K562 (cell line): ENCODE data around the gene DPYSL4. TPM values are rescaled to one million over a fixed set of nuclear protein-coding genes. Genes with fewer than 3 reads are reported as not detected.

ENCODE experiments used
- ATAC-seq: fragments of 200-7000 bp; cut with Tn5 transposase; 3 replicates; pipeline ENCODE4 v1.9.1; 2020; ENCODE audit warnings: moderate library complexity
- BruUV-seq: library from RNA; stranded (reverse); fragments of 400-500 nt; replicated peaks from 2 replicates; lab custom pipeline; 2021; lab: Mats Ljungman, UMichigan
- CTCF ChIA-PET: fragments of 300-600 bp; formaldehyde crosslinking; extraction: SDS; loops from one replicate; lab custom pipeline; 2021; ENCODE audit warnings: low intra/inter-chr PET ratio; lab: Yijun Ruan, JAX
- POLR2A ChIA-PET: fragments of 300-600, 350-650 bp; sonication (Branson Sonifier 250); formaldehyde crosslinking; extraction: SDS; loops from one replicate; lab custom pipeline; 2021; ENCODE audit warnings: antibody characterized with exemption, inconsistent platforms; lab: Yijun Ruan, JAX
- DNase-seq, 4 experiments: peaks; one replicate each; pipeline versions ENCODE4 v3.0.0 to v3.0.0-alpha.2; 2011 to 2018; ENCODE audit warnings: low spot score in 3 of 4, mixed read lengths in 3 of 4; ENCODE audit errors: extremely low read depth in 1 of 4
- FAIRE-seq: peaks from 2 replicates; lab custom pipeline; 2011; peaks lifted over from hg19 to GRCh38; lab: Jason Lieb, UNC
- H2AFZ ChIP-seq: 2 replicates; pipeline ENCODE4 v1.6.0; 2011; ENCODE audit warnings: low read depth, low read length, control low read depth, inconsistent platforms
- H3K27ac ChIP-seq: fragments of 200-600 bp; 3 replicates; pipeline ENCODE4 v1.8.0; 2011; ENCODE audit warnings: low read depth, mild to moderate bottlenecking, control low read depth, inconsistent platforms, low read length, moderate library complexity, mixed read lengths; ENCODE audit errors: extremely low read depth
- H3K27me3 ChIP-seq, 2 experiments: fragments of 300-600 bp in 1 of 2; 2 replicates in 1 of 2; 3 replicates in 1 of 2; pipeline versions ENCODE4 v1.6.0 to v1.8.0; 2011; ENCODE audit warnings: inconsistent platforms in 2 of 2, low read length in 2 of 2, mild to moderate bottlenecking in 1 of 2, mixed read lengths in 1 of 2, moderate library complexity in 1 of 2; ENCODE audit not compliant: control insufficient read depth in 2 of 2, insufficient read depth in 2 of 2
- H3K36me3 ChIP-seq: fragments of 300-600 bp; 3 replicates; pipeline ENCODE4 v1.8.0; 2011; ENCODE audit warnings: mild to moderate bottlenecking, low read length, inconsistent platforms; ENCODE audit not compliant: control insufficient read depth, insufficient read depth
- H3K4me1 ChIP-seq, 2 experiments: fragments of 200-600 bp in 1 of 2; replicated peaks in 1 of 2; 2 replicates in 1 of 2; 3 replicates in 1 of 2; pipeline versions ENCODE4 v1.5.1 to v1.8.0; 2011; ENCODE audit warnings: inconsistent platforms in 2 of 2, low read length in 2 of 2, mild to moderate bottlenecking in 1 of 2, mixed read lengths in 1 of 2, moderate library complexity in 1 of 2; ENCODE audit not compliant: control insufficient read depth in 2 of 2, insufficient read depth in 2 of 2
- H3K4me2 ChIP-seq: 2 replicates; pipeline ENCODE4 v1.6.1; 2011; ENCODE audit warnings: low read length, control low read depth, inconsistent platforms, mixed read lengths; ENCODE audit not compliant: insufficient read depth
- H3K4me3 ChIP-seq: fragments of 200-600 bp; sonication (generic), shearing (Covaris generic); 2 replicates; pipeline ENCODE4 v1.5.1; 2016; ENCODE audit warnings: control low read depth, inconsistent platforms
- H3K79me2 ChIP-seq: fragments of 200-600 bp; 3 replicates; pipeline ENCODE4 v1.8.0; 2011; ENCODE audit warnings: low read length, inconsistent platforms; ENCODE audit not compliant: control insufficient read depth, insufficient read depth
- H3K9ac ChIP-seq, 2 experiments: 2 replicates each; pipeline versions ENCODE4 v1.6.0 to v1.6.1; 2011; ENCODE audit warnings: low read depth in 2 of 2, low read length in 2 of 2, control low read depth in 1 of 2, inconsistent platforms in 1 of 2, mild to moderate bottlenecking in 1 of 2, mixed read lengths in 1 of 2; ENCODE audit not compliant: insufficient read depth in 1 of 2
- H3K9me1 ChIP-seq: one replicate; pipeline ENCODE4 v1.6.0; 2011; ENCODE audit warnings: inconsistent platforms, mild to moderate bottlenecking, low read length, moderate library complexity; ENCODE audit not compliant: control insufficient read depth, insufficient read depth
- H3K9me3 ChIP-seq: replicated peaks from 2 replicates; pipeline ENCODE4 v1.5.1; 2011; ENCODE audit warnings: low read depth, low read length, inconsistent platforms; ENCODE audit not compliant: control insufficient read depth, insufficient read depth
- H4K20me1 ChIP-seq: replicated peaks from 2 replicates; pipeline ENCODE4 v1.6.1; 2011; ENCODE audit warnings: low read length, inconsistent platforms, mixed read lengths; ENCODE audit not compliant: control insufficient read depth, insufficient read depth
- CXXC5 ChIP-seq: fragments of 250-450 bp; sonication (Bioruptor Pico); IDR thresholded peaks from 2 replicates; pipeline ENCODE4 v1.8.0; 2022; ENCODE audit warnings: inconsistent platforms, mild to moderate bottlenecking, moderate library complexity
- FOXA3 ChIP-seq, 2 experiments: fragments of 450-650 bp in 1 of 2; sonication (generic) in 1 of 2; formaldehyde crosslinking; IDR thresholded peaks in 1 of 2; conservative IDR thresholded peaks in 1 of 2; 2 replicates each; pipeline versions ENCODE4 v1.4.0 to v1.8.0; 2020 to 2022; ENCODE audit warnings: mild to moderate bottlenecking in 2 of 2, missing genetic modification reagents in 1 of 2
- HIVEP1 ChIP-seq: fragments of 250-450 bp; sonication (Bioruptor Pico); IDR thresholded peaks from 2 replicates; pipeline ENCODE4 v1.4.0; 2020; ENCODE audit warnings: mild to moderate bottlenecking
- MEF2D ChIP-seq: conservative IDR thresholded peaks from 2 replicates; pipeline ENCODE4 v1.6.1; 2016; ENCODE audit warnings: low read depth, missing genetic modification characterization, missing compliant biosample characterization
- NCOA4 ChIP-seq: fragments of 450-650 bp; IDR thresholded peaks from 2 replicates; pipeline ENCODE4 v1.6.1; 2018; ENCODE audit warnings: mild to moderate bottlenecking; ENCODE audit not compliant: partially characterized antibody
- SAFB2 ChIP-seq: fragments of 200-400 bp; formaldehyde crosslinking; IDR thresholded peaks from 2 replicates; pipeline ENCODE4 v1.6.1; 2018; ENCODE audit warnings: borderline replicate concordance, low read length, low read depth, moderate library complexity; ENCODE audit not compliant: severe bottlenecking
- SRSF1 ChIP-seq: fragments of 200-400 bp; formaldehyde crosslinking; IDR thresholded peaks from 2 replicates; pipeline ENCODE4 v1.6.1; 2017; ENCODE audit warnings: mild to moderate bottlenecking, low read depth, low read length, moderate library complexity
- SRSF3 ChIP-seq: fragments of 200-400 bp; formaldehyde crosslinking; IDR thresholded peaks from 2 replicates; pipeline ENCODE4 v1.6.1; 2016; ENCODE audit warnings: mild to moderate bottlenecking, low read length, moderate library complexity; ENCODE audit not compliant: insufficient read depth
- TCF7L2 ChIP-seq: fragments of 150-350 bp; IDR thresholded peaks from 2 replicates; pipeline ENCODE4 v1.6.1; 2016; ENCODE audit warnings: low read depth, mild to moderate bottlenecking, low read length, moderate library complexity
- ZKSCAN3 ChIP-seq: fragments of 250-450 bp; sonication (Bioruptor Pico); IDR thresholded peaks from 2 replicates; pipeline ENCODE4 v1.4.0; 2020
- ZNF124 ChIP-seq: sonication (generic); formaldehyde crosslinking; IDR thresholded peaks from 2 replicates; pipeline ENCODE4 v1.8.1; 2022; ENCODE audit warnings: missing genetic modification reagents
- ZNF644 ChIP-seq: fragments of 200-800 bp; sonication (Bioruptor generic); IDR thresholded peaks from 2 replicates; pipeline ENCODE4 v1.6.1; 2016; ENCODE audit warnings: low read depth, missing genetic modification characterization, missing compliant biosample characterization
- WGBS: fragments of 100-300 bp; shearing (Covaris generic); methylation state at CpG from one replicate; pipeline ENCODE4 v1.1.6; 2016; ENCODE audit warnings: low coverage, mixed read lengths; ENCODE audit not compliant: insufficient coverage; ENCODE audit errors: missing lambda C conversion rate; 5-methylcytosine and 5-hydroxymethylcytosine counted together
- in situ Hi-C: fragments of 300-500 bp; cut with MboI; formaldehyde crosslinking; loops from 4 replicates; pipeline ENCODE4 v1.15.0; 2018; ENCODE audit warnings: inconsistent platforms, mixed read lengths
- intact Hi-C: fragments of 100-400 bp; cut with micrococcal nuclease; formaldehyde crosslinking; loops from 2 replicates; pipeline ENCODE4 v1.14.2; 2022
- polyA plus RNA-seq, 8 experiments: library from polyadenylated mRNA; depleted of rRNA in 4 of 8; stranded (reverse) in 5 of 8; unstranded in 3 of 8; fragments of >200 nt; fragmentation: Nextera tagmentation in 2 of 8; fragmentation: Illumina TruSeq in 1 of 8; extraction: Ambion mirVana in 2 of 8; extraction: Trizol in 1 of 8; gene quantifications; 2 replicates each; pipeline versions ENCODE4 v1.2.1 to v1.2.3, GENCODE V29; 2011 to 2014; ENCODE audit warnings: inconsistent platforms in 1 of 8, missing spikeins in 1 of 8
- total RNA-seq, 7 experiments: library from RNA; depleted of rRNA in 6 of 7; stranded (reverse); fragments of >200 nt in 6 of 7; fragmentation: Illumina TruSeq in 2 of 7; extraction: Trizol in 2 of 7; gene quantifications; 2 replicates each; pipeline versions ENCODE4 v1.2.1 to v1.2.3, GENCODE V29; 2011 to 2021; ENCODE audit warnings: low replicate concordance in 1 of 7
- TF ChIP-seq, protein P1 (sequence below): fragments of 450-650 bp; IDR thresholded peaks from 2 replicates; pipeline ENCODE4 v1.6.1; 2016; ENCODE audit warnings: low read depth
- TF ChIP-seq, protein P2 (sequence below): sonication (generic); formaldehyde crosslinking; IDR thresholded peaks from 2 replicates; pipeline ENCODE4 v1.8.0; 2022; ENCODE audit warnings: missing genetic modification reagents, mild to moderate bottlenecking, moderate library complexity, borderline replicate concordance

The DPYSL4 gene
- total and polyA plus RNA-seq, 9 of the 15 experiments (the other 6 are each of a cell fraction or from before 2014, with no cell fraction given): 0.03 TPM; not detected in 8

GRCh38 chr10:132204078-132204780, 17.5 kb downstream of the DPYSL4 start:
- H3K9ac ChIP-seq: no peak overlapping the region
- H3K4me1 ChIP-seq: peaks cover 0 to 8% of the 10 kb centered on the region in 2 experiments; a peak in 1 of 5 replicates
- H2AFZ ChIP-seq: no peak overlapping the region
- intact Hi-C loops (no loop called here), in situ Hi-C loops (no loop called here)
- TF ChIP-seq CXXC5 (no peak), ZKSCAN3 (CRISPR knock-in tag) (no peak), ZNF644 (tag) (no peak), MEF2D (tag) (no peak), FOXA3 (CRISPR knock-in tag; conservative IDR thresholded peaks at IDR 0.05 in 1 of 2, IDR thresholded peaks at IDR 0.05 in 1 of 2) (no peak), SAFB2 (no peak), TCF7L2 (no peak), SRSF1 (no peak), ZNF124 (no peak), NCOA4 (no peak), HIVEP1 (CRISPR knock-in tag) (no peak), SRSF3 (no peak)
- TF ChIP-seq, protein P1, sequence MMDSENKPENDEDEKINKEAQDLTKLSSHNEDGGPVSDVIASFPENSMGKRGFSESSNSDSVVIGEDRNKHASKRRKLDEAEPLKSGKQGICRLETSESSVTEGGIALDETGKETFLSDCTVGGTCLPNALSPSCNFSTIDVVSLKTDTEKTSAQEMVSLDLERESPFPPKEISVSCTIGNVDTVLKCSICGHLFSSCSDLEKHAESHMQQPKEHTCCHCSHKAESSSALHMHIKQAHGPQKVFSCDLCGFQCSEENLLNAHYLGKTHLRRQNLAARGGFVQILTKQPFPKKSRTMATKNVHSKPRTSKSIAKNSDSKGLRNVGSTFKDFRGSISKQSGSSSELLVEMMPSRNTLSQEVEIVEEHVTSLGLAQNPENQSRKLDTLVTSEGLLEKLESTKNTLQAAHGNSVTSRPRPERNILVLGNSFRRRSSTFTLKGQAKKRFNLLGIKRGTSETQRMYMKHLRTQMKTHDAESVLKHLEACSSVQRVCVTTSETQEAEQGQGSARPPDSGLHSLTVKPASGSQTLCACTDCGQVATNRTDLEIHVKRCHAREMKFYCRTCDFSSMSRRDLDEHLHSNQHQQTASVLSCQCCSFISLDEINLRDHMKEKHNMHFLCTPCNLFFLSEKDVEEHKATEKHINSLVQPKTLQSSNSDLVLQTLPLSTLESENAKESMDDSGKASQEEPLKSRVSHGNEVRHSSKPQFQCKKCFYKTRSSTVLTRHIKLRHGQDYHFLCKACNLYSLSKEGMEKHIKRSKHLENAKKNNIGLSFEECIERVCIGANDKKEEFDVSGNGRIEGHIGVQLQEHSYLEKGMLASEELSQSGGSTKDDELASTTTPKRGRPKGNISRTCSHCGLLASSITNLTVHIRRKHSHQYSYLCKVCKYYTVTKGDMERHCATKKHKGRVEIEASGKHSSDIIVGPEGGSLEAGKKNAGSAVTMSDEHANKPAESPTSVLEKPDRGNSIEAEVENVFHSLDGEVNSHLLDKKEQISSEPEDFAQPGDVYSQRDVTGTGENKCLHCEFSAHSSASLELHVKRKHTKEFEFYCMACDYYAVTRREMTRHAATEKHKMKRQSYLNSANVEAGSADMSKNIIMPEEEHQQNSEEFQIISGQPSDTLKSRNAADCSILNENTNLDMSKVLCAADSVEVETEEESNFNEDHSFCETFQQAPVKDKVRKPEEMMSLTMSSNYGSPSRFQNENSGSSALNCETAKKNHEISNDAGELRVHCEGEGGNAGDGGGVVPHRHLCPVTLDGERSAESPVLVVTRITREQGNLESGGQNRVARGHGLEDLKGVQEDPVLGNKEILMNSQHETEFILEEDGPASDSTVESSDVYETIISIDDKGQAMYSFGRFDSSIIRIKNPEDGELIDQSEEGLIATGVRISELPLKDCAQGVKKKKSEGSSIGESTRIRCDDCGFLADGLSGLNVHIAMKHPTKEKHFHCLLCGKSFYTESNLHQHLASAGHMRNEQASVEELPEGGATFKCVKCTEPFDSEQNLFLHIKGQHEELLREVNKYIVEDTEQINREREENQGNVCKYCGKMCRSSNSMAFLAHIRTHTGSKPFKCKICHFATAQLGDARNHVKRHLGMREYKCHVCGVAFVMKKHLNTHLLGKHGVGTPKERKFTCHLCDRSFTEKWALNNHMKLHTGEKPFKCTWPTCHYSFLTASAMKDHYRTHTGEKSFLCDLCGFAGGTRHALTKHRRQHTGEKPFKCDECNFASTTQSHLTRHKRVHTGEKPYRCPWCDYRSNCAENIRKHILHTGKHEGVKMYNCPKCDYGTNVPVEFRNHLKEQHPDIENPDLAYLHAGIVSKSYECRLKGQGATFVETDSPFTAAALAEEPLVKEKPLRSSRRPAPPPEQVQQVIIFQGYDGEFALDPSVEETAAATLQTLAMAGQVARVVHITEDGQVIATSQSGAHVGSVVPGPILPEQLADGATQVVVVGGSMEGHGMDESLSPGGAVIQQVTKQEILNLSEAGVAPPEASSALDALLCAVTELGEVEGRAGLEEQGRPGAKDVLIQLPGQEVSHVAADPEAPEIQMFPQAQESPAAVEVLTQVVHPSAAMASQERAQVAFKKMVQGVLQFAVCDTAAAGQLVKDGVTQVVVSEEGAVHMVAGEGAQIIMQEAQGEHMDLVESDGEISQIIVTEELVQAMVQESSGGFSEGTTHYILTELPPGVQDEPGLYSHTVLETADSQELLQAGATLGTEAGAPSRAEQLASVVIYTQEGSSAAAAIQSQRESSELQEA: no peak
- TF ChIP-seq, protein P2, sequence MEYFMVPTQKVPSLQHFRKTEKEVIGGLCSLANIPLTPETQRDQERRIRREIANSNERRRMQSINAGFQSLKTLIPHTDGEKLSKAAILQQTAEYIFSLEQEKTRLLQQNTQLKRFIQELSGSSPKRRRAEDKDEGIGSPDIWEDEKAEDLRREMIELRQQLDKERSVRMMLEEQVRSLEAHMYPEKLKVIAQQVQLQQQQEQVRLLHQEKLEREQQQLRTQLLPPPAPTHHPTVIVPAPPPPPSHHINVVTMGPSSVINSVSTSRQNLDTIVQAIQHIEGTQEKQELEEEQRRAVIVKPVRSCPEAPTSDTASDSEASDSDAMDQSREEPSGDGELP (CRISPR knock-in tag): no peak
- DNase-seq (no peak), FAIRE-seq (no peak), ATAC-seq (no peak; the same call in 2 of the 3 replicates)
- BruUV-seq: no TSS peak
- no peak overlapping the region for H3K4me2 ChIP-seq
- no peaks in the 10 kb centered on the region for H3K9me3 ChIP-seq
- H3K36me3 ChIP-seq: no peaks in the 10 kb centered on the region
- peaks cover 0 to 62% of the 10 kb centered on the region in 2 experiments; a peak in 2 of 5 replicates for H3K27me3 ChIP-seq
- 2% methylated on average over 10 of the region's 20 CpGs for WGBS
- no peaks in the 10 kb centered on the region for H3K9me1 ChIP-seq
- no peaks in the 10 kb centered on the region for H3K79me2 ChIP-seq
- H3K27ac ChIP-seq: no peak overlapping the region
- POLR2A ChIA-PET: no interaction called here
- no peaks in the 10 kb centered on the region for H4K20me1 ChIP-seq
- CTCF ChIA-PET: no interaction called here
- H3K4me3 ChIP-seq: no peak overlapping the region
